Natural killer cell (primary cell): Measurements from ENCODE around the gene RESP18. TPM values are rescaled to one million over a fixed set of nuclear protein-coding genes. Genes with fewer than 3 reads are reported as not detected.

Experiments
- ATAC-seq, 3 donors: fragments of 150-1000 bp in 2 of 3; fragments of 200-7000 bp in 1 of 3; cut with Tn5 transposase; 1 replicate in 1 of 3; 2 replicates in 2 of 3; pipeline ENCODE4 v1.10.0; 2021; ENCODE audit warnings: mild to moderate bottlenecking in 2 of 3, moderate library complexity in 2 of 3
- DNase-seq, 2 donors: peaks; one replicate each; pipeline versions ENCODE4 v3.0.0 to v3.0.0-alpha.2; 2013 to 2021; ENCODE audit warnings: mixed read lengths in 1 of 2
- H3K27ac ChIP-seq: one replicate; pipeline ENCODE4 v1.5.1; 2013; ENCODE audit warnings: mild to moderate bottlenecking, low read length
- H3K27me3 ChIP-seq: one replicate; pipeline ENCODE4 v1.6.1; 2013; ENCODE audit warnings: low read length; ENCODE audit not compliant: control insufficient read depth, insufficient read depth
- H3K36me3 ChIP-seq: one replicate; pipeline ENCODE4 v1.6.1; 2013; ENCODE audit warnings: low read length; ENCODE audit not compliant: control insufficient read depth, insufficient read depth
- H3K4me1 ChIP-seq: one replicate; pipeline ENCODE4 v1.6.1; 2013; ENCODE audit warnings: low read length; ENCODE audit not compliant: control insufficient read depth, insufficient read depth
- H3K4me3 ChIP-seq: one replicate; pipeline ENCODE4 v1.5.1; 2013; ENCODE audit warnings: low read length
- H3K9me3 ChIP-seq: one replicate; pipeline ENCODE4 v1.6.1; 2013; ENCODE audit warnings: low read length; ENCODE audit not compliant: control insufficient read depth, insufficient read depth
- H3K27ac Mint-ChIP-seq, 2 donors: one replicate each; pipeline ENCODE4 v1.8.0; 2022; ENCODE audit warnings: mild to moderate bottlenecking in 2 of 2, mixed read lengths in 2 of 2, moderate library complexity in 1 of 2
- H3K27me3 Mint-ChIP-seq, 2 donors: one replicate each; pipeline ENCODE4 v1.8.0; 2022; ENCODE audit warnings: low read depth in 2 of 2, mixed read lengths in 2 of 2
- H3K36me3 Mint-ChIP-seq: one replicate; pipeline ENCODE4 v1.8.0; 2022; ENCODE audit warnings: mixed read lengths
- H3K4me1 Mint-ChIP-seq, 2 donors: one replicate each; pipeline ENCODE4 v1.8.0; 2022; ENCODE audit warnings: mixed read lengths in 2 of 2
- H3K4me3 Mint-ChIP-seq: one replicate; pipeline ENCODE4 v1.8.0; 2022; ENCODE audit warnings: mild to moderate bottlenecking, moderate library complexity, mixed read lengths
- H3K9me3 Mint-ChIP-seq, 2 donors: one replicate each; pipeline ENCODE4 v1.8.0; 2022; ENCODE audit warnings: mixed read lengths in 2 of 2
- WGBS: methylation state at CpG from one replicate; pipeline ENCODE4 v1.1.7; 2013; ENCODE audit warnings: missing lambda C conversion rate; ENCODE audit not compliant: insufficient coverage; 5-methylcytosine and 5-hydroxymethylcytosine counted together
- intact Hi-C: fragments of 100-400 bp; cut with micrococcal nuclease; formaldehyde crosslinking; loops from one replicate; pipeline ENCODE4 v1.14.2; 2022
- total RNA-seq, 4 donors: library from RNA; stranded (reverse); fragments of 120-200 nt in 1 of 4; gene quantifications; one replicate each; pipeline versions ENCODE4 v1.2.3 to v1.2.4, GENCODE V29; 2013 to 2022
- TF ChIP-seq, protein P1 (sequence below): fragments of 200-600 bp; IDR thresholded peaks from one replicate; pipeline ENCODE4 v1.8.0; 2022; ENCODE audit warnings: antibody characterized with exemption

The RESP18 gene
- total RNA-seq, 3 donors from 2014 or later (not counting 1 experiment from before 2014, with no cell fraction given): not detected

DNA sequence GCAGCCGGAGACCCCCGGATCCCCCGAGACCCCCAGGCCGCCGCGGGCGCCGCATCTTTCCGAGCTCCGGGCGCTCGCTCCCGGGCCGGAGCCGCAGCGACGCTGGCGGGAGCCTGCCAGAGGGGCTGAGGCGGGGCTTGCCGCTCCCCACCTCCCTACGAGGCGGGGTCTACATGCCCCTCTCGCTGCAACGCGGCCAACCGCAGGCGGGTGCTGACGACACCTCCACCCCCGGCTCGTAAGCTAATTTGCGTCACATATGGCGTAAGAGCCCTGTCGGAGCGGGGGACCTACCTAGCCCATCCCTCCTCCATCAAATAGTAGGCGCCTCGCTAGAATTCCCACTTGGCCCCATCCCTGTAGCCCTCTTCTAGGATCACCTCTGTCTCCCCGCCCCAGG, 23.3 kb downstream of the RESP18 start, which contains the start of gene PTPRN:
TSS of gene PTPRN (minus strand) at position 124 of the 400 bp plus-strand sequence. CDS start at position 55, 69 bp downstream.
- Histone ChIP-seq H3K4me3 (no peak within 1 kb of the TSS), H3K9me3 (no peaks in the 10 kb centered on the region), H3K36me3 (no peaks in the 10 kb centered on the region), H3K27me3 (peaks cover 25% of the 10 kb centered on the region), H3K4me1 (peaks cover 6% of the 10 kb centered on the region), H3K27ac (no peak within 1 kb of the TSS)
- ATAC-seq (peak in 2 of 3 donors; percentile 20 to 43), DNase-seq (peak in 1 of 2 donors; percentile 29)
- peaks cover 44 to 46% of the 10 kb centered on the region in 2 donors for H3K27me3 Mint-ChIP-seq
- no peaks in the 10 kb centered on the region for H3K4me1 Mint-ChIP-seq
- no peak within 1 kb of the TSS for H3K27ac Mint-ChIP-seq
- intact Hi-C loops: no loop called here
- no peaks in the 10 kb centered on the region for H3K36me3 Mint-ChIP-seq
- 14% methylated on average over 36 of the region's 37 CpGs for WGBS
- no peaks in the 10 kb centered on the region for H3K9me3 Mint-ChIP-seq
- no peak within 1 kb of the TSS for H3K4me3 Mint-ChIP-seq
- TF ChIP-seq, protein P1, sequence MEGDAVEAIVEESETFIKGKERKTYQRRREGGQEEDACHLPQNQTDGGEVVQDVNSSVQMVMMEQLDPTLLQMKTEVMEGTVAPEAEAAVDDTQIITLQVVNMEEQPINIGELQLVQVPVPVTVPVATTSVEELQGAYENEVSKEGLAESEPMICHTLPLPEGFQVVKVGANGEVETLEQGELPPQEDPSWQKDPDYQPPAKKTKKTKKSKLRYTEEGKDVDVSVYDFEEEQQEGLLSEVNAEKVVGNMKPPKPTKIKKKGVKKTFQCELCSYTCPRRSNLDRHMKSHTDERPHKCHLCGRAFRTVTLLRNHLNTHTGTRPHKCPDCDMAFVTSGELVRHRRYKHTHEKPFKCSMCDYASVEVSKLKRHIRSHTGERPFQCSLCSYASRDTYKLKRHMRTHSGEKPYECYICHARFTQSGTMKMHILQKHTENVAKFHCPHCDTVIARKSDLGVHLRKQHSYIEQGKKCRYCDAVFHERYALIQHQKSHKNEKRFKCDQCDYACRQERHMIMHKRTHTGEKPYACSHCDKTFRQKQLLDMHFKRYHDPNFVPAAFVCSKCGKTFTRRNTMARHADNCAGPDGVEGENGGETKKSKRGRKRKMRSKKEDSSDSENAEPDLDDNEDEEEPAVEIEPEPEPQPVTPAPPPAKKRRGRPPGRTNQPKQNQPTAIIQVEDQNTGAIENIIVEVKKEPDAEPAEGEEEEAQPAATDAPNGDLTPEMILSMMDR: no peak

GRCh38 chr2:219308142-219309101, 24.1 kb downstream of the RESP18 start:
- H3K36me3 Mint-ChIP-seq: no peaks in the 10 kb centered on the region
- DNase-seq (peak; percentile 67 to 82), ATAC-seq (peak; percentile 75 to 93 (median 90))
- intact Hi-C loops: no loop called here
- H3K9me3 Mint-ChIP-seq: no peaks in the 10 kb centered on the region
- Histone ChIP-seq H3K9me3 (no peaks in the 10 kb centered on the region), H3K27ac (no peak overlapping the region), H3K4me3 (no peak overlapping the region), H3K36me3 (no peaks in the 10 kb centered on the region), H3K4me1 (peaks cover 6% of the 10 kb centered on the region), H3K27me3 (peaks cover 25% of the 10 kb centered on the region)
- peaks cover 44% of the 10 kb centered on the region in 2 donors for H3K27me3 Mint-ChIP-seq
- H3K27ac Mint-ChIP-seq: no peak overlapping the region
- H3K4me1 Mint-ChIP-seq: no peaks in the 10 kb centered on the region
- WGBS: 10% methylated on average over 43 of the region's 45 CpGs
- TF ChIP-seq, protein P1: no peak
- H3K4me3 Mint-ChIP-seq: no peak overlapping the region

DNA sequence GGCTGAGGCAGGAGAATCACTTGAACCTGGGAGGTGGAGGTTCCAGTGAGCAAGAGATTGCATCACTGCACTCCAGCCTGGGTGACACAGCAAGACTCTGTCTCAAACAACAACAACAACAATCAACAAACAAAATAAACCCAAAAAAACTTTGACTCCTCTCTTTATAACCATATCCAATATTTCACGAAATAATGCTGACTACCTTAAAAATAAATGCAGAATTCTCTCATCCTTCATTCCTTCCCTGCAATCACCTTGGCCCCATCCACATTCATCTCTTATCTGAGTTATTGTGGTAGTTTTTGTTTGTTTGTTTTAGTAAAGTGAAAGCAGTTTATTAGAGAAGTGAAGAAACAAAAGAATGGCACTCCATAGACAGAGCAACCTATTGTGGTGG, 26.5 kb downstream of the RESP18 start:
- Histone ChIP-seq H3K4me1 (peaks cover 6% of the 10 kb centered on the region), H3K36me3 (no peaks in the 10 kb centered on the region), H3K27ac (no peak overlapping the region), H3K9me3 (no peaks in the 10 kb centered on the region), H3K27me3 (peaks cover 25% of the 10 kb centered on the region), H3K4me3 (no peak overlapping the region)
- DNase-seq (no peak), ATAC-seq (no peak)
- Mint-ChIP-seq H3K4me3 (no peak overlapping the region), H3K36me3 (no peaks in the 10 kb centered on the region), H3K4me1 (no peaks in the 10 kb centered on the region), H3K9me3 (no peaks in the 10 kb centered on the region), H3K27me3 (peaks cover 41 to 49% of the 10 kb centered on the region in 2 donors), H3K27ac (no peak overlapping the region)
- TF ChIP-seq, protein P1: no peak
- WGBS: 78% methylated on average over 1 of the region's 1 CpG
- intact Hi-C loops: no loop called here
